ENCODE measurements around the gene PRTN3.

DNA sequence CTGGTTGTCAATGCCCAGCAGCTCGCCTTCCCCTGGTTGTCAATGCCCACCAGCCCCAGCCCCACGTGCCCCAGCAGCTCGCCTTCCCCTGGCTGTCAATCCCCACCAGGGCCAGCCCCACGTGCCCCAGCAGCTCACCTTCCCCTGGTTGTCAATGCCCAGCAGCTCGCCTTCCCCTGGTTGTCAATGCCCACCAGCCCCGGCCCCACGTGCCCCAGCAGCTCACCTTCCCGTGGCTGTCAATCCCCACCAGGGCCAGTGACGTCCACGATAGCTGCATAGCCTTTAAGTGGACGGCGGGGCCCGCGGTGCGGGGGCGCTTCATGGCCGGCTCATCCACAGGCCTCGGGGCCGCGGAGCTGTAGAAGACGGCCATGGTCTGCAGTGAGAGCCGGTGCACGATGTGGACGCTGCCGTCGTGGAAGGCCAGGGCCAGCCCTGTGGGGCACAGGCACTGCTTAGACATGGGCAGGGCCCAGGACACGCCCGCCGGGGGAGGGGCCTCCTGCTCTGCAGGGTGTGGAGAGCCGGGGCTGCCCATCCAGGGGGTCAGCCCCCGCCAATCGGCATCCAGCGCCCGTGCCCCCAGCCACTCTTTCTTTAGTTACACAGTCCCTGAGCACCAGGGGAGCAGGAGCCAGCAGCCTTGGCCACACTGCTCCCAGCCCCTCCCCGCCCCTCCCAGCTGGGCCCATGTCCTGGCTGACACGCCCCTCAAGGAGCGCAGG lies 39.1 kb downstream of the PRTN3 start:
- TF ChIP-seq YY1 (IDR thresholded peaks at IDR 0.05; ENCODE audit: insufficient read depth, insufficient read length) (no peak), SUZ12 (IDR thresholded peaks at IDR 0.05; ENCODE audit: extremely low read depth, insufficient read depth, insufficient read length) (no peak), ZNF274 (IDR thresholded peaks at IDR 0.05; ENCODE audit: low read depth, low read length) (no peak)
